Measurements from ENCODE around the gene ODF2. TPM values are rescaled to one million over a fixed set of nuclear protein-coding genes. Genes with fewer than 3 reads are reported as not detected.
"Not testable (repeated sequence)": the region's sequence is repeated elsewhere in the genome, so short reads cannot be mapped to it uniquely, and the experiment has no call there.

ODF2 gene
- 18.1 TPM for total RNA-seq

GRCh38 chr9:128455849-128456612 lies at the start of gene ODF2:
Gene ODF2 (plus strand): TSS chr9:128456006. CDS start chr9:128456092, 86 bp downstream.
- H3K4me3 ChIP-seq (ENCODE audit: low read length), result peak within 1 kb of the TSS; percentile 80
- peaks cover 11% of the 10 kb centered on the region for H3K4me1 ChIP-seq (ENCODE audit: insufficient read depth, low read length)
- no peaks in the 10 kb centered on the region for H3K9me3 ChIP-seq (ENCODE audit: low read depth, low read length)
- H3K27me3 ChIP-seq (ENCODE audit: insufficient read depth, low read length), result no peaks in the 10 kb centered on the region

- no peaks in the 10 kb centered on the region for H3K4me1 ChIP-seq (ENCODE audit: insufficient read depth, low read length)
- H3K27me3 ChIP-seq (ENCODE audit: insufficient read depth, low read length), result peaks cover 7% of the 10 kb centered on the region
- H3K4me3 ChIP-seq (ENCODE audit: low read length), result no peak overlapping the region
- no peaks in the 10 kb centered on the region for H3K9me3 ChIP-seq (ENCODE audit: low read depth, low read length)
Observed at GRCh38 chr9:128406848-128407391, 48.9 kb upstream of the ODF2 start.

GRCh38 chr9:128408963-128409431 lies 46.8 kb upstream of the ODF2 start:
- no peak overlapping the region for H3K4me3 ChIP-seq (ENCODE audit: low read length)
- H3K9me3 ChIP-seq (ENCODE audit: low read depth, low read length), result no peaks in the 10 kb centered on the region
- no peaks in the 10 kb centered on the region for H3K4me1 ChIP-seq (ENCODE audit: insufficient read depth, low read length)
- H3K27me3 ChIP-seq (ENCODE audit: insufficient read depth, low read length), result peaks cover 7% of the 10 kb centered on the region

- H3K9me3 ChIP-seq (ENCODE audit: low read depth, low read length), result no peaks in the 10 kb centered on the region
- no peaks in the 10 kb centered on the region for H3K4me1 ChIP-seq (ENCODE audit: insufficient read depth, low read length)
- no peak overlapping the region for H3K4me3 ChIP-seq (ENCODE audit: low read length)
- H3K27me3 ChIP-seq (ENCODE audit: insufficient read depth, low read length), result peaks cover 7% of the 10 kb centered on the region
Observed at GRCh38 chr9:128409450-128409849, 46.4 kb upstream of the ODF2 start.

- H3K4me1 ChIP-seq (ENCODE audit: insufficient read depth, low read length), result no peaks in the 10 kb centered on the region
- H3K9me3 ChIP-seq (ENCODE audit: low read depth, low read length), result no peaks in the 10 kb centered on the region
- H3K4me3 ChIP-seq (ENCODE audit: low read length), result no peak overlapping the region
- peaks cover 7% of the 10 kb centered on the region for H3K27me3 ChIP-seq (ENCODE audit: insufficient read depth, low read length)
Observed at GRCh38 chr9:128409978-128410377, 45.8 kb upstream of the ODF2 start.

GRCh38 chr9:128411364-128412119 lies 44.3 kb upstream of the ODF2 start:
- no peak overlapping the region for H3K4me3 ChIP-seq (ENCODE audit: low read length)
- H3K9me3 ChIP-seq (ENCODE audit: low read depth, low read length), result no peaks in the 10 kb centered on the region
- H3K27me3 ChIP-seq (ENCODE audit: insufficient read depth, low read length), result peaks cover 11% of the 10 kb centered on the region
- H3K4me1 ChIP-seq (ENCODE audit: insufficient read depth, low read length), result no peaks in the 10 kb centered on the region

GRCh38 chr9:128412120-128412790 lies 43.6 kb upstream of the ODF2 start:
- peaks cover 12% of the 10 kb centered on the region for H3K27me3 ChIP-seq (ENCODE audit: insufficient read depth, low read length)
- H3K9me3 ChIP-seq (ENCODE audit: low read depth, low read length), result no peaks in the 10 kb centered on the region
- no peaks in the 10 kb centered on the region for H3K4me1 ChIP-seq (ENCODE audit: insufficient read depth, low read length)
- no peak overlapping the region for H3K4me3 ChIP-seq (ENCODE audit: low read length)

GRCh38 chr9:128413728-128414127 lies 42.1 kb upstream of the ODF2 start:
- H3K4me1 ChIP-seq (ENCODE audit: insufficient read depth, low read length); H3K27me3 ChIP-seq (ENCODE audit: insufficient read depth, low read length); H3K9me3 ChIP-seq (ENCODE audit: low read depth, low read length); H3K4me3 ChIP-seq (ENCODE audit: low read length): not testable (repeated sequence)

- Histone ChIP-seq H3K9me3 (ENCODE audit: low read depth, low read length) (no peaks in the 10 kb centered on the region), H3K27me3 (ENCODE audit: insufficient read depth, low read length) (peaks cover 13% of the 10 kb centered on the region), H3K4me1 (ENCODE audit: insufficient read depth, low read length) (peaks cover 7% of the 10 kb centered on the region), H3K4me3 (ENCODE audit: low read length) (no peak overlapping the region)
Observed at GRCh38 chr9:128414461-128414860, 41.3 kb upstream of the ODF2 start.

GRCh38 chr9:128415281-128415680 lies 40.5 kb upstream of the ODF2 start:
- peaks cover 18% of the 10 kb centered on the region for H3K27me3 ChIP-seq (ENCODE audit: insufficient read depth, low read length)
- peaks cover 15% of the 10 kb centered on the region for H3K4me1 ChIP-seq (ENCODE audit: insufficient read depth, low read length)
- H3K9me3 ChIP-seq (ENCODE audit: low read depth, low read length), result no peaks in the 10 kb centered on the region
- no peak overlapping the region for H3K4me3 ChIP-seq (ENCODE audit: low read length)

GRCh38 chr9:128416014-128416413 lies 39.8 kb upstream of the ODF2 start:
- Histone ChIP-seq H3K4me1 (ENCODE audit: insufficient read depth, low read length) (peaks cover 18% of the 10 kb centered on the region), H3K4me3 (ENCODE audit: low read length) (no peak overlapping the region), H3K27me3 (ENCODE audit: insufficient read depth, low read length) (peaks cover 18% of the 10 kb centered on the region), H3K9me3 (ENCODE audit: low read depth, low read length) (no peaks in the 10 kb centered on the region)

- Histone ChIP-seq H3K4me1 (ENCODE audit: insufficient read depth, low read length) (peaks cover 23% of the 10 kb centered on the region), H3K9me3 (ENCODE audit: low read depth, low read length) (no peaks in the 10 kb centered on the region), H3K27me3 (ENCODE audit: insufficient read depth, low read length) (peaks cover 18% of the 10 kb centered on the region), H3K4me3 (ENCODE audit: low read length) (no peak overlapping the region)
Observed at GRCh38 chr9:128416432-128417019, 39.3 kb upstream of the ODF2 start.

- no peak overlapping the region for H3K4me3 ChIP-seq (ENCODE audit: low read length)
- peaks cover 18% of the 10 kb centered on the region for H3K27me3 ChIP-seq (ENCODE audit: insufficient read depth, low read length)
- H3K9me3 ChIP-seq (ENCODE audit: low read depth, low read length), result no peaks in the 10 kb centered on the region
- H3K4me1 ChIP-seq (ENCODE audit: insufficient read depth, low read length), result peaks cover 26% of the 10 kb centered on the region
Observed at GRCh38 chr9:128419061-128419925, 36.5 kb upstream of the ODF2 start.
